Measurements from ENCODE around the gene NOXA1.

Gene NOXA1

DNA sequence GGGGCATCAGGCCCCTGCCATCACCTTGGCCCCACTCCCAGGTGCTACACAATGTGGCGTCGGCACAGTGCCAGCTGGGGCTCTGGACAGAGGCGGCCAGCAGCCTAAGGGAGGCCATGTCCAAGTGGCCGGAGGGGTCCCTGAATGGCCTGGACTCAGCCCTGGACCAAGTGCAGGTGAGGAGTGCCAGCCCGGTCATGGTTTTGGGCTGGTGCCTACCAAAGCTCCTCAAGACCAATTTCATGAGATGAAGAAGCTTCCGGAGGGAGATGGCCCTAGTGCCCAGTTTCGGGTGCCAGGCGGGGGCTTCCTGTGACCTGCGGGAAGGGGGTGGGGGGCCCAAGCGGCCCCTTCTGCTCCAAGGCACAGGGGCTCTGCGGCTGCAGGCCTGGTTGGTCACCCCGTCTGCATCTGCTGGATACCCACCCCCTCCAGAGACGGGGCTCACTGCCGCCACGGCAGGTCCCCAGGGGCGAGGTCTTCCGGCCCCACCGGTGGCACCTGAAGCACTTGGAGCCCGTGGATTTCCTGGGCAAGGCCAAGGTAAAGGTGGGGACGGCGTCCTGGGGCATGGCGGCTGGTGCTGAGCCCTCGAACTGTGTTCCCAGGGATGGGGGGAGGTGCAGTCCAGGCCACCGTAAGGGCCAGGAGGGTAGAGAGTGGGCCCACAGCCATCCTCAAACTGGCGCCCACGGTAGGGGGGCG is 5.8 kb downstream of the NOXA1 start:
- DNase-seq, result no peak

DNA sequence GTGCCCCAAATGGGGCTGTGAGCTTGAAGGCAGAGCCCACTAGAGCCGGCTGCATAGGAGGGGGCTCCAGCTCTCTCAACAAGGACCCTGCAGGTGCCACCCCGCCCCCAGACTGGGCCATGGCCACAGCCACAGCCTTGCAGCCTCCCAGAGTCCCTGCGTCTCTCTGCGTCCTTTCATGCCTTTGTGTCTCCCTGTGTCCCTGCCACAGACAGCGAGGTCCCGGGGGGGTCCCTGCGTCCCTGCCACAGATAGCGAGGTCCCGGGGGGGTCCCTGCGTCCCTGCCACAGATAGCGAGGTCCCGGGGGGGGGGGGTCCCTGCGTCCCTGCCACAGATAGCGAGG is 6.3 kb downstream of the NOXA1 start:
- no peak for DNase-seq

DNA sequence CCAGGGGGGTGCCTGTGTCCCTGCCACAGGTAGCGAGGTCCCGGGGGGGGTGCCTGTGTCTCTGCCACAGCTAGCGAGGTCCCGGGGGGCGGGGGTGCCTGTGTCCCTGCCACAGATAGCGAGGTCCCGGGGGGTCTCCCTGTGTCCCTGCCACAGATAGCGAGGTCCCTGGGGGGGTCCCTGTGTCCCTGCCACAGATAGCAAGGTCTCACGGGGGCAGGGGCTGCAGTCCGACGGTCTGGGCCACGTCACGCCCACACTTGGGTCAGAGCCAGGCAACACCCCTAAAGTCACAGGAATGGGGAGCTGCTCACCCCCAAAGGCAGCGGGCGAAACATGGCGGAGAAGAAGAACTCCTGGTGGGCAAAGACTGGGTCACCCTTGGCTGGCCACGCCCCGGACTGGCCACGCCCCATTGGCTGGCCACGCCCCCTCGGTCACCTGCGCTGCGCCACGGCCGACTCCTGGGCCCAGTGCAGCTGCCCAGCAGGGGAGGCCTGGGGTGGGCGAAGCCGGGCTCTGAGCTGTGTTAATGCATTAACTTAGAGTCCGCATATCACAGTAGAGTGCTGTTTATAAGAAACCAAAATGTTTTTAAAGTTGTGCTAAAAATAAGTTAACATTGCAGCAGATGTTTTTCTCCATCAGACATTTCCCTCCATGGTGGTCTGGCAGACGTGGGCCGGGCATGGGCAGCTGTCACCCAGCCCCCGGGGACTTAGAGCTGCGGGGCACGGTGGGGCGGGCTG is 7.0 kb downstream of the NOXA1 start:
- DNase-seq, result no peak

DNA sequence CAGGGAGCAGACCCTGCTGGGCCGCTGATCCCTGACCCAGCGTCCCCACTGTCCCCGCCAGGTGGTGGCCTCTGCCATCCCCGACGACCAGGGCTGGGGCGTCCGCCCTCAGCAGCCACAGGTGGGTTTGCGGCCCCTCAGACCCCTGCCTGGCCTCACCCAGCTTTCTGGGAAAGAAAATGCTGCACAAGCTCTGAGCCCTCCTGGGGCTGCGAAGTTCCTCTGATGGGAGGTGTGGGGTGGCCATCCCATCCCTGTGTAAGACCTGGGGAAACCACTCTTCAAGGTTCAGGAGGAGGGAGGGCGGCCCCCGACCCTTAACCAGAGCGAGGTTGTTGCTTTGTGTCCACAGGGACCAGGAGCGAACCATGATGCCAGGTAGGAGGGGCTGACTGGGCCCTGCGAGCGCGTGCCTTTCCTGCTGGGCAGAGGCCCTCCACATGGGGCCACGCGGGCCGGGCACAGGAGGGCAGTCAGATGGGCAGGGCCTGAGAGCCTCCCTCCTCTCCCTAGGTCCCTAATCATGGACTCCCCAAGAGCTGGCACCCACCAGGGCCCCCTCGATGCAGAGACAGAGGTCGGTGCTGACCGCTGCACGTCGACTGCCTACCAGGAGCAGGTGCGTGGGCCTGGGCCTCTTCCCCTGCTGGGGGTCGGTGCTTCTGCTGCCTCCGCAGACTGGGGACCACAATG is 7.7 kb downstream of the NOXA1 start:
- DNase-seq, result no peak

DNA sequence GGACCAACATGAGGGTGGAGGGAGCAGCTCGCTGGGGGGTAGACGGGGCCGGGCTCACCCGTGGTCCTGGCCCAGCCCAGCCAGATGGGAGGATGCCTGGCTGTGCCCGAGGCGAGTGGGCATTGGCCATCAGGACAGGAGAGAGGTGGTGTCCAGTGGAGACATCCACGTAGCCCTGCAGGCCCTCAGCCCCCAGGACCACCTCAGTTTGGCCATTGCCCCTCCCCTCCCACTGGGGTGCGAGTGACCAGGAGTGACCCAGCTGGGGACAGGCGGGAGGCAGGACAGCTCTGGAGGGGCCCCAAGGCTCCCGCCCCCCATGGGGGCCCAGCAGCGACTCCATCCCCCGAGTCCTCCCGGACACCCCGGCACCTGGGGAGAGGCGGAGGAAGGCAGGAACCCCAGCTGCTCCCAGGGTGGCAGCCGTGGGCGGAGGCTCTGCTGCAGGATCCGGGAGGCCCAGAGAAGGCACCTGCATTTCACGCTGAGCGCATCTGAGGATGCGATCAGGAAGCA is 8.3 kb downstream of the NOXA1 start:
- no peak for DNase-seq

DNA sequence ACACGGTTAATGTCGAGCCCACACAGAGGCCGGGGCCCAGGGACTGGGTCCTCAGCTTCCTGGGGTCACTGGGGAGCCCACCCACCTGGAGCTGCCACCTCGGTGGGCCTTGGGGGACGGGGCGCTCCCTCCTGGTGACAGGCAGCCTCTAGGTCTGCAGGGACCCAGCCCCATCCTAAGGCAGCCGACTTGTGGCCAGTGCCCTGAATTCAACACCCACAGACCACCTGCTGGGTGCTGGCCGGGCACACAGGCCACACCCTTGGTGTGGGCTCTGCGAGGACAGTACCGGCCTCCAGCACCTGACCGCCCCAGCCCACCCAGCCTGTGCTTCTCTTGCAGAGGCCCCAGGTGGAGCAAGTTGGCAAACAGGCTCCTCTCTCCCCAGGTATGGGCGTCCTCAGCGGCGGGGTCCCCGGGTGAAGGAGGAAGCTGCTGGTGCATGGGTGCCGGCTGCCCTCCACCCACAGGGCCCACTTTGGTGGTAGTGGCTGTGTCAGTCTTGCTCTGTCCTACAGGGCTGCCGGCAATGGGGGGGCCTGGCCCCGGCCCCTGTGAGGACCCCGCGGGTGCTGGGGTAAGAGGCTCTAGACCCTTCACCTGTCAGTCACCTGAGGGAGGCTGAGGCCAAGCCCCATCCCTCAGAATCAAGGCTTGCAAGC is 9.6 kb downstream of the NOXA1 start:
- no peak for DNase-seq

DNA sequence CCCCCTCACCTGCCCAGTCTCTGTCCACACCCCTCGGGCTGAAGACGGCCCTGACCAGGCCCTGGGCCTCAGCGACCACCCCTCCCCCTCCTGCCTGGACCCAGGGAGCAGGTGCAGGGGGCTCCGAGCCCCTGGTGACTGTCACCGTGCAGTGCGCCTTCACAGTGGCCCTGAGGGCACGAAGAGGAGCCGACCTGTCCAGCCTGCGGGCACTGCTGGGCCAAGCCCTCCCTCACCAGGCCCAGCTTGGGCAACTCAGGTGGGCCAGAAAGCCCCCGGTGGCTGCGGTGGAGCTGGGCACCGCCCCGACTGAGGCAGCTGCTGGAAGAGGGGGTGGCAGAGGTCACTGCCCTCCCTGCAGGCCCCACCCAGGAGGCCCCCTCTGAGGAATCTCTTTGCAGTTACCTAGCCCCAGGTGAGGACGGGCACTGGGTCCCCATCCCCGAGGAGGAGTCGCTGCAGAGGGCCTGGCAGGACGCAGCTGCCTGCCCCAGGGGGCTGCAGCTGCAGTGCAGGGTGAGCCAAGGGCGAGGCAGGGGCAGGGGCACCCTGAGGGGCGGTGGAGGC is 10.2 kb downstream of the NOXA1 start:
- no peak for DNase-seq

DNA sequence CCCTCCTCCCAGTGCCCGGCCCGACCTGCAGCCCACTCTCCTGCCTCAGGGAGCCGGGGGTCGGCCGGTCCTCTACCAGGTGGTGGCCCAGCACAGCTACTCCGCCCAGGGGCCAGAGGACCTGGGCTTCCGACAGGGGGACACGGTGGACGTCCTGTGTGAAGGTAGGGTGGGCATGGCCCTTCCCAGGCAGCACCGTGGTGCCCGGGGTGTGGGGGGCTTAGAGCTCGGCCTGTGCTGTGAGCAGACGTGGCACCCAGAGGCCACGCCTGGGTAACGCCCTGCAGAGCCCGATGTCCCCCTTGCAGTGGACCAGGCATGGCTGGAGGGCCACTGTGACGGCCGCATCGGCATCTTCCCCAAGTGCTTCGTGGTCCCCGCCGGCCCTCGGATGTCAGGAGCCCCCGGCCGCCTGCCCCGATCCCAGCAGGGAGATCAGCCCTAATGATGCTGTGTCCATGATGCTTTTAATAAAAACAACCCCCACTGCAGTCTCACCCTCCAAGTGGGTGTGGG is 10.8 kb downstream of the NOXA1 start:
- DNase-seq, result no peak

DNA sequence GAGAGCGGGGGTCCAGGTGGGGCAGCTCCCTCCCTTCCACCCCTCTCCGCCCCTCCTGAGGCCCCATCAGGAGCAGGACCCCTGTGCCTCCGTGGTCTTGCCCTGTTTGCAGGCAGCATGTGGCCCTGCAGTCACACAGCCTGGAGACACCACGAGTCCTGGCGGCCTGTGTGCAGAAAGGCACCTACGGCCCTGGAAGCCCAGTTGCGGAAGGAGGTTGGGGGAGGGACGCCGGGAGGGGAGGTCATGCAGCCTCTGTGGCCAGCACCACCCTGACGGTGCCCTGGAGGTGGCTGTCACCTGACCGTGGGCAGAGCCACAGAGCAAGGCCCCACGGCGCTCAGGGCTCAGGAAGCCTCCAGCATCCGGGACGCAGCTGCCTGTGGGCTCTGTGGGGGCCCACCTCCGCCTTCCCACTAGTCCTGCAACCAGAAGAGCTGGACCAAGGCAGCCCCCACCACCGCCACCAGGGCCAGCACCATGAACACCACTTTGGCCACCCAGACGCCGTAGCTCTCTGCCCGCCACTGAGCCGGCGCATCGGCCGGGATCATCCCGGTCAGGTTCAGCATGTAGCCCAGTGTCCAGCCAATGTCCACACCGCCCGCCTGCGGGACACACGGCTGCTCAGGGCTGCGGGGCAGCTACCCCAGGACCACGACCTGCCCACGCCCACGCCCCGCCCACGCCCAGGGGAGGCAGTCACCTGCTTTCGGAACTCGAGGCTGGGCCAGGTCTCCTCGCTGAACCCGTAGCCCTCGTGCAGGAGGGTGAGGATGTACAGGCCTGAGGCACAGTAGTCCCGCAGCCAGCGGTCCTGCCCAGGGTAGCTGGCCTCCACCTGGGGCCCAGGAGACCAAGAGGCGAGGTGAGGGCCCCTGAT is 11.5 kb downstream of the NOXA1 start:
- DNase-seq, result no peak

DNA sequence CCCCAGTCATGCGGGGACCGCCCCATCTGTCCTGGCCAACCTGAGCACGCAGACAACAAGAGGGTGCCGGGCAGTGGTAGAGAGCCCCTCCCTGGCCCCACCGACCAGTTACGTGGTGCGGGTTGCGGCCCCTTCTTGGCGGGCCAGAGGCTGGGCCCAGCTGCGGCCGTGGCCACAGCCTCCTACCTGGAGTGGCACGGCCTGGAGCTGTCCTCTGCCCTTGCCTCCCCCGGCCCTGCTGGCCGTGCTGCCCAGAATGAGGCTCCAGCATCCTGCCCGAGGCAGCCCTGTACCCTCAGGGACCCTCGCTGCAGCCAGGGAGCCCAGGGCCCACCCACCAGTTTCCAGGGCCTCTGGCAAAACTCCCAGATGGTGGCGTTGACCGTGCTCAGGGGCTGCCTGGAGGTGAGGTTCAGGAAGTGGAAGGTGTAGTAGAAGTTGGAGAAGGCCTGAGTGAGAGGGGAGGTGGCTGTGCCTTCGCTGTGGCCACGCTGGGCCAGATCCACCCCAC is 12.2 kb downstream of the NOXA1 start:
- DNase-seq, result no peak

DNA sequence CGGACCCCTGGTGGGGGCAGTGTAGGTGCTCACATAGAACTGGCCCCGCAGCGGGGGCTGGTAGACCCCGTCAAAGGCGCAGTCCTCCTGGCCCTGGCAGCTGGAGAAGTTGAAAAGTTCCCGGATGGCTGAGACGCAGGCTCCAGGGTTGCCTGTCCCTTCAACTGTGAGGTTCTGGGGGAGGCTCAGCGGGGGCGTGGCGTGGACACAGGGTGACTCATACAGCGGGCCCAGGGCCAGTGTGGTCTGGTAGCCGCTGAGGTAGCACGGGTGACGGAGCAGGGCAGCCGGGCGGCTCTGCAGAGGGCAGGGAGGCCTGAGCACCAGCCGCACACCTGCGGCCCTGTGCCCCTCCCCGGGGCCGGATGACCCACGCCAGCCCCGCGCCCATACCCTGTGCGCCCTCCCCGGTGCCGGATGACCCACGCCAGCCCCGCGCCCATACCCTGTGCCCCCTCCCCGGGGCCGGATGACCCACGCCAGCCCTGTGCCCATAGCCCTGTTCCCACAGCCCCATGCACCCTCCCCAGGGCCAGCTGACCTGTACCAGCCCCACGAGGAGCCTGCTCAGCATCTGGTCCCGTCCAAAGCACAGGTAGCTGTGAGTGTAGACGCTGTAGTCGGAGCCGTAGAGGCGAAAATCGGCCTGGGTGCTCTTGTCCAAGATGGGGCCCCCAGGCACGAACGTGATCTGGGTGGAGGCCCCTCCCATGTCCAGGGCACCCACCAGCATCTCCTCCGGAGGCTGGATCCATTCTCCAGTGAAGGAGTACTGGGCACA is 13.0 kb downstream of the NOXA1 start:
- DNase-seq, result no peak

DNA sequence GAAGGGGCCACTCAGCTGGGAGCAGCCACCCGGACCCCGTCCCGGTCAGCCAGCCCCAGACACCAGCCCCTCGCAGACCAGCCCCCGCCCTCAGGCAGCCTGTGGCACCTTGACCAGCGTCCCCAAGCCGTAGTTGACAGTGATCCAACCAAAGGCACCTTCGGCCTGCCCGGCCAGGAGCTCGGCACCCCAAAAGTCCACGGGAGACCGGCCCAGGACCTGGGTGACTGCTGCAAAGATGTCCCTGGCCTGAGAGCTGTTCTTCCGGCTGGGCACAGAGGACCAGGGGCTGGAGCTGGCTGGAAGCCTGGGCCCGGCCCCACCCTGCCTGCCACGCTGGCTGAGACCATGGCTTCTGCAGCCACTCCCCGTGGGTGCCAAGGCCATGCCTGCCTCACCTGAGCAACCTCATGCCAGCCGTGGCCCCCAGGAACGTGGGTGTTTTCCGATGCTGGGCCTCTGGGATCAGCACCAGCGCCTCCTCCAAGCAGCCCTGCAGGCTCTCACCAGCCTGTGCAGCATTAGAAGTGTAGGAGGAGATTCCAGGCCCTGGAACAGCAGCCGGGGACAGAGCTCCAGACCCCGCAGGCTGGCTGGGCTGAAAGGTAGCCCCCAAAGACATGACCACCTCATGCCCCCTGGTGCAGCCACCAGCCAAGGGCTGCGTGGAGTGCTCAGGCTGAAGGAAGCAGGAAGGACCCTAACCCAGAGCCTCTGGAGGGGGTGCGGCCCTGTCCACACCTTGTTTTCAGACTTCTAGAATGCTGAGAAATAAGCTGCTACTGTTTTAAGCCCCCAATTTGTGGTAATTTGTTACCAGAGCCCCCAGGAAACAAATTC is 13.8 kb downstream of the NOXA1 start:
- peak in 1 of 2 donors; percentile 0 for DNase-seq

DNA sequence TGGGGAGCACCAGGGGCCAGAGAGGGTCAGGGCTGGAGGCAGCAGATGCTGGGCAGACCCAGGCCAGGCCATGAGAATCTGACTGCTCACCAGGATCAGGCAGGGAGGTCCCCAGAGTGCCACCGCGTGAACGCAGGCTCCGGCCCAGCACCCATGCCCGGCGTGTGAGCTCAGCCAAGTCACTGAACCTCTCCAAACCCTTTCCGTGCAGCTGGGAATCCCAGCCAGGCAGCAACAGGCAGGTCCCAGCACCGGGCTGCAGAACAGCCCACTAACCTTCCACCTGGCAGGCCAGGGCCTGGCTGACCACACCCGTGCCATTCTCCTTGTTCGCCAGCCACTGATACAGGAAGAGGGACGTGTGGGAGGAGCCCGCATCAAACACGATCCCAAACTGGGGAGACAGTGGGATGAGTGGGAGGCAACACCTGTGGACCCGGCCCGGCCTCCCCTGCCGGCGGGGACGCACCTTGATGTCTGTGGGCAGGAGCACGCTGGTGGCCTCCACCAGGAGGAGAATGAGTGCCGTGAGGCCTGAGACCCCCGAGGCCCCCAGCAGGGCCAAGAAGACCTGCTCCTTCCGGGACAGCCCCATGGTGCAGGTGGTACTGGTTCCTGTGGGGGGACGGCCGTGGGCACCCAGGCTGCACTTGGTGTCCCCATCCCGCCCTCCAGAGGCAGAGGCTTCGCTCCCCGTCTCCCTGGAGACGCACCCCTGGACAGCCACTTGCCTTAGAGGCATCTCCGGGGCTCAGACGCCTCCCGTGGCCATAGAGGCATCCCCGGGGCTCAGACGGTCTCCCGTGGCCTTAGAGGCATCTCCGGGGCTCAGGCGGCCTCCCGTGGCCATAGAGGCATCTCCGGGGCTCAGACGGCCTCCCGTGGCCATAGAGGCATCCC is 14.7 kb downstream of the NOXA1 start:
- no peak for DNase-seq

DNA sequence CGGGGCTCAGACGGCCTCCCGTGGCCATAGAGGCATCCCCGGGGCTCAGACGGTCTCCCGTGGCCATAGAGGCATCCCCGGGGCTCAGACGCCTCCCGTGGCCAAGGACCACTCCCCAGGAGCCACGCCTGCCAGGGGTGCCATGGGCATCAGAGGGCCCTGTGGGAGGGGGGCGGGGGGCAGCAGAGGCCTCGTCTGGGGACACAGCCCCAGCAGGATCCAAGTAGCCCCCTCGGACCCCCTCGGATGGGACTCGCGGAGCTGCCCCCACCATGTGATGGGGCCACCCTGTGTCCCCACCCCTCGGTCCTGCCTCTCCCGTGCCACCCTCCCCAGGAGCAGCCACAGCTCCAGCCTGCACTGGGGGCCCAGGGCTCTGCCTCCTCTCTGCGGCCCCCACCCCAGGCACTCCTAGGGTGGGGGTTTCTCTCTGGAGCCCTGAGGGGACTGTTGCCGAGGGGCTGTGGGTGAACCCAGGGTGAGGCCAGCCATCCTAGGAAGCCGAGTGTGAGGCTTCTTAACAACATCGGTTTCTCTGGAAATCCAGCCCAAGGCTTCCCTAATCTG is 15.5 kb downstream of the NOXA1 start:
- DNase-seq, result no peak

DNA sequence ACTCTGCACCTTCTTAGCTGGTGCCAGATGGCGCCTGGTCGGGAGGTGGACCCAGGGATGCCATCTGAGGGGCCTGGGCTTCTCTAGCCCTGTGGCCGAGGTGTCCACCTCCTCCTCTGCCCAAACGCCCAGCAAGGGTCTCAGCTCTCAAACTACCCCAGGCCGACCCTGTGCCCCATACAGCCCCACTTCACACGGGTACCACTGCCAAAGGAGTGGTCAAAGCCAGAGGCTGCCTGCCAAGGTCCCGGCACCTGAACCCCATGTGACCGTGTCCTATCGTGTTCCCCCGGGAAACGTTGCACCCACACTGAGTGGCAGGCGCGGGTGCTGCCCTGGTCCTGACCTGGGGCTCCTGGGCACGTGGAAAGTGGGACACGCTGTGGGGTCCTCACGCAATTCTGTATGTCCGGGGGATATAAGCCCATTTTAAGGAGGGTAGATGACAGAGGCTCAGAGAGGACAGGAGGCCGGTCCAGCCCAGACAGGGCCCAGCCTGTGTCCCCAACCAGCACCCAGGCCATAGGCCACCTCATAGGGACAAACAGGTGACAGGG is 16.0 kb downstream of the NOXA1 start:
- DNase-seq, result no peak

DNA sequence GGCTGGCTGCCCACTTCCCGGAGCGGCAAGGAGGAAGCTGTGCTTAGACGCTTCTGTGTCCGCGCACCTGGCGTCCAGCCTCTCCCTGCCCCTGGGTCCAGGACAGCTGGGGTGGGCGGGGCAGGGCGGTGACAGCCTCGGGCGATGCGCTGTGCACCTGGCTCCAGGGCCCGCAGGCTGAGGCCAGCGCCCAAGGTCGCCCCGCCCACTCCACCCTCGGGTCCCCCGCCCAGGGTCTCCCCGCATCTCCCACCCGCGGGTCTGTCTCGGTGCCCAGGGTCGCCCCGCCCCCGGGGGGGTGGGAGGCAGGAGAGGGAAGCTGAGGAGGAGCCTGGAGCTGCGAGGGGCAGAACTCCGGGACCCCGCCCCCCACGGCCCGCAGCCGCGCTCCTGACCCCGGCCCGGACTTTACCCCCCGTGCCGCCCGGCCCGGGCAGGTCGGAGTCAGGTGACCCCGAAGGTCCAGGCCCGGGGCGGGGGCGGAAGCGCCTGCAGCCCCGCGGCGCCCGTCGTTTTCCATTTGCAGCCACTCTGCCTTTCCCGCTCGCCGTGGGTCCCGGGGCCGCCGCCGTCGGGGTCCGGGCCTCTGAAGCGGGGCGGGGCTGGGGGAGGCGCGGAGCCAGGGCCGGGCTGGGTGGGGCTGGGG is 18.2 kb downstream of the NOXA1 start, which contains the start of gene ENTPD8:
ENTPD8 (minus strand) TSS at position 69 of the 646 bp plus-strand sequence. CDS start 3,072 bp downstream, outside the sequence.
- DNase-seq, result no peak

DNA sequence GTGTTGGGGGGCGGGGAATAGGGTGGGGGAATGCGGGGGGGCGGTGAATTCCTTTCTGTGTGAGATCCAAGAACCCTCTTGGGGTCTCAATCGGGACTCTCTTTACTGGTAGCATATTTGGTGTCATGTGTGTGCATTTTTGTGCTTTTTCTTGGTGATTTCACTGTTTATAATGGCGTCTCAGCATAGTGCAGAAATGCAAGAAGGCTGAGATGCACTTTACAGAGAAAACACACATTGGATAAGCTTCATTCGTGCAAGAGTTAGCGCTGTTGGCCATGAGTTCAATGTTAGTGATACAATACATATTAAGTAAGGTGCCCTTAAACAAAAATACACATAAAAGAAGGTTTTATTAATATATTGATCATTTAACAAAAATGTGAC is 18.7 kb downstream of the NOXA1 start:
- no peak for DNase-seq
